Activated CD8-positive, alpha-beta memory T cell treated with anti-CD3 and anti-CD28 coated beads, Interleukin-2, amount 50 U/mL, for 4 hours (primary cell): ENCODE data around the gene BCAS4.

Experiments
- DNase-seq: peaks from one replicate; pipeline ENCODE4 v3.0.0-alpha.2; 2020

The BCAS4 gene

GRCh38 chr20:50915424-50915823 lies 120.6 kb downstream of the BCAS4 start:
- DNase-seq: no peak

GRCh38 chr20:50916257-50916656 lies 121.4 kb downstream of the BCAS4 start:
- DNase-seq: no peak

- no peak for DNase-seq
These were observed 122.1 kb downstream of the BCAS4 start for GRCh38 chr20:50916934-50917333.

- no peak for DNase-seq
These were observed 123.5 kb downstream of the BCAS4 start for GRCh38 chr20:50918403-50918802.

GRCh38 chr20:50919567-50919966 lies 124.7 kb downstream of the BCAS4 start:
- no peak for DNase-seq

GRCh38 chr20:50920997-50921396 lies 126.1 kb downstream of the BCAS4 start:
- DNase-seq: no peak

GRCh38 chr20:50921803-50922501 lies 127.1 kb downstream of the BCAS4 start:
- DNase-seq: no peak

GRCh38 chr20:50924261-50924920 lies 129.5 kb downstream of the BCAS4 start:
- DNase-seq: no peak

- DNase-seq: no peak
These were observed 131.7 kb downstream of the BCAS4 start for GRCh38 chr20:50926530-50926929.
